NCI-H1930 (cell line): ENCODE results near the gene OSBPL10.

ENCODE experiments used
- DNase-seq, 2 experiments: peaks; one replicate each; lab custom pipeline; 2025; lab: John Stamatoyannopoulos, UW

The OSBPL10 gene

GRCh38 chr3:31959951-31960792 is 20.9 kb downstream of the OSBPL10 start:
- no peak for DNase-seq

- no peak for DNase-seq
Observed at GRCh38 chr3:31959251-31959650, 21.8 kb downstream of the OSBPL10 start.

- no peak for DNase-seq
Observed at GRCh38 chr3:31958701-31959152, 22.3 kb downstream of the OSBPL10 start.

- DNase-seq: no peak
Observed at GRCh38 chr3:31957106-31957505, 24.0 kb downstream of the OSBPL10 start.

- no peak for DNase-seq
Observed at GRCh38 chr3:31955581-31955980, 25.5 kb downstream of the OSBPL10 start.

- no peak for DNase-seq
Observed at GRCh38 chr3:31953636-31954035, 27.4 kb downstream of the OSBPL10 start.

- DNase-seq: no peak
Observed at GRCh38 chr3:31953091-31953490, 28.0 kb downstream of the OSBPL10 start.

- DNase-seq: no peak
Observed at GRCh38 chr3:31952205-31952604, 28.9 kb downstream of the OSBPL10 start.

- no peak for DNase-seq
Observed at GRCh38 chr3:31948280-31948679, 32.8 kb downstream of the OSBPL10 start.

- DNase-seq: no peak
Observed at GRCh38 chr3:31947671-31948091, 33.4 kb downstream of the OSBPL10 start.

GRCh38 chr3:31947162-31947561 is 33.9 kb downstream of the OSBPL10 start:
- DNase-seq: no peak

GRCh38 chr3:31946484-31947081 is 34.5 kb downstream of the OSBPL10 start:
- no peak for DNase-seq

- no peak for DNase-seq
Observed at GRCh38 chr3:31945738-31946052, 35.4 kb downstream of the OSBPL10 start.

- DNase-seq: no peak
Observed at GRCh38 chr3:31943041-31943440, 38.0 kb downstream of the OSBPL10 start.

- DNase-seq: no peak
Observed at GRCh38 chr3:31942446-31942845, 38.6 kb downstream of the OSBPL10 start.

- no peak for DNase-seq
Observed at GRCh38 chr3:31937225-31937624, 43.8 kb downstream of the OSBPL10 start.

GRCh38 chr3:31936420-31937060 is 44.5 kb downstream of the OSBPL10 start:
- no peak for DNase-seq

- no peak for DNase-seq
Observed at GRCh38 chr3:31934866-31935265, 46.2 kb downstream of the OSBPL10 start.

GRCh38 chr3:31934018-31934417 is 47.0 kb downstream of the OSBPL10 start:
- DNase-seq: no peak

- no peak for DNase-seq
Observed at GRCh38 chr3:31932990-31933389, 48.1 kb downstream of the OSBPL10 start.

- no peak for DNase-seq
Observed at GRCh38 chr3:31929826-31930502, 51.1 kb downstream of the OSBPL10 start.

- DNase-seq: no peak
Observed at GRCh38 chr3:31927811-31928210, 53.3 kb downstream of the OSBPL10 start.

GRCh38 chr3:31926543-31926942 is 54.5 kb downstream of the OSBPL10 start:
- no peak for DNase-seq
